ENCODE results near the gene CACNA1S.

DNA sequence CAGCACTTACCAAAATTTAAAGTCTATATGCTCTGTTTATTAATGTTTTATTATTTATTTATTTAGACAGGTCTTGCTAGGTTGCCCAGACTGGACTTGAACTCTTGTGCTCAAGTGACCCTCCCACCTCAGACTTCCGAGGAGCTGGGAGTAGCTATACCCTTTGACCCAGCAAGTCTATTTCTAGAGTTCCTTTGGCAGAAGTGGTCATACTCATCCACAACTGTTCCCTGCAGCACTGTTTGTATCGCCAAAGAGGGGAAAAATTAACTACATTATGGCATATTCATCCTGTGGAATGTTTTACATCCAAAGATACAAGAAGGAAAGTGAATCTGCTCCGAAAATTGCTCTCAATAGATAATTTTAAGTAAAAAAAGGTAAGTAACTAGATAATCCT is 28.5 kb downstream of the CACNA1S start:
- TF ChIP-seq EZH2 (IDR thresholded peaks at IDR 0.05; ENCODE audit: insufficient read depth, poor library complexity, severe bottlenecking), result no peak
- TF ChIP-seq EZH2phosphoT487 (IDR thresholded peaks at IDR 0.05; ENCODE audit: insufficient read depth, low read depth), result no peak

Data from GM23248 (cell line).